Left kidney (tissue), 2 donors: ENCODE results near the gene XYLT1. TPM values are rescaled to one million over a fixed set of nuclear protein-coding genes. Genes with fewer than 3 reads are reported as not detected.

Experiments
- DNase-seq: peaks from one replicate; pipeline ENCODE4 v3.0.0-alpha.2; 2013
- polyA plus RNA-seq: library from polyadenylated mRNA; unstranded; fragments of 120-200 nt; gene quantifications from one replicate; pipeline ENCODE4 v1.2.1, GENCODE V29; 2013; ENCODE audit not compliant: insufficient read length

Gene XYLT1
- polyA plus RNA-seq, 1 donor = 7.9 TPM

- DNase-seq = no peak
These were observed 286.7 kb downstream of the XYLT1 start for GRCh38 chr16:17184026-17184425.

GRCh38 chr16:17177959-17178905, 292.5 kb downstream of the XYLT1 start:
- DNase-seq = peak; percentile 15

- no peak for DNase-seq
These were observed 293.4 kb downstream of the XYLT1 start for GRCh38 chr16:17177242-17177958.

- DNase-seq = no peak
These were observed 294.6 kb downstream of the XYLT1 start for GRCh38 chr16:17176199-17176598.

- no peak for DNase-seq
These were observed 297.5 kb downstream of the XYLT1 start for GRCh38 chr16:17173281-17173680.

GRCh38 chr16:17171250-17172143, 299.3 kb downstream of the XYLT1 start:
- no peak for DNase-seq

- DNase-seq = no peak
These were observed 300.3 kb downstream of the XYLT1 start for GRCh38 chr16:17170435-17170834.

GRCh38 chr16:17168181-17168580, 302.6 kb downstream of the XYLT1 start:
- DNase-seq = no peak

GRCh38 chr16:17166095-17166494, 304.7 kb downstream of the XYLT1 start:
- no peak for DNase-seq

- no peak for DNase-seq
These were observed 308.2 kb downstream of the XYLT1 start for GRCh38 chr16:17162560-17162959.

- DNase-seq = no peak
These were observed 309.8 kb downstream of the XYLT1 start for GRCh38 chr16:17160920-17161431.

GRCh38 chr16:17160285-17160853, 310.4 kb downstream of the XYLT1 start:
- no peak for DNase-seq

- DNase-seq = no peak
These were observed 311.1 kb downstream of the XYLT1 start for GRCh38 chr16:17159617-17160016.

GRCh38 chr16:17155936-17156335, 314.8 kb downstream of the XYLT1 start:
- no peak for DNase-seq

- DNase-seq = no peak
These were observed 315.3 kb downstream of the XYLT1 start for GRCh38 chr16:17155485-17155884.

GRCh38 chr16:17154981-17155380, 315.8 kb downstream of the XYLT1 start:
- no peak for DNase-seq

- no peak for DNase-seq
These were observed 318.4 kb downstream of the XYLT1 start for GRCh38 chr16:17152311-17152710.

GRCh38 chr16:17151335-17151734, 319.4 kb downstream of the XYLT1 start:
- DNase-seq = no peak

GRCh38 chr16:17149904-17150483, 320.8 kb downstream of the XYLT1 start:
- peak; percentile 40 for DNase-seq

GRCh38 chr16:17147942-17148341, 322.8 kb downstream of the XYLT1 start:
- no peak for DNase-seq

- DNase-seq = no peak
These were observed 325.7 kb downstream of the XYLT1 start for GRCh38 chr16:17145029-17145428.
